IMR-90 (cell line): ENCODE data around the gene ZFR2. TPM values are rescaled to one million over a fixed set of nuclear protein-coding genes. Genes with fewer than 3 reads are reported as not detected.

Experiments
- ATAC-seq: fragments of 200-7000 bp; cut with Tn5 transposase; 2 replicates; pipeline ENCODE4 v1.9.1; 2020; ENCODE audit warnings: low read depth, mild to moderate bottlenecking, moderate library complexity
- BruUV-seq: library from RNA; stranded (reverse); fragments of 400-500 nt; replicated peaks from 2 replicates; lab custom pipeline; 2021; lab: Mats Ljungman, UMichigan
- CTCF ChIA-PET: fragments of 300-600 bp; formaldehyde crosslinking; extraction: SDS; loops from one replicate; lab custom pipeline; 2021; ENCODE audit warnings: antibody characterized with exemption; lab: Yijun Ruan, JAX
- POLR2A ChIA-PET: fragments of 300-600 bp; sonication (Branson Sonifier 250); formaldehyde crosslinking; loops from one replicate; lab custom pipeline; 2022; ENCODE audit warnings: antibody characterized with exemption; ENCODE audit not compliant: unreplicated experiment; lab: Charles Lee
- DNase-seq: peaks from one replicate; pipeline ENCODE4 v3.0.0; 2013
- H2AFZ ChIP-seq: replicated peaks from 2 replicates; pipeline ENCODE3; 2013; ENCODE audit warnings: low read length, mild to moderate bottlenecking; ENCODE audit not compliant: poor library complexity
- H2AK5ac ChIP-seq: 2 replicates; pipeline ENCODE4 v1.6.1; 2013; ENCODE audit warnings: low read depth, low read length, inconsistent platforms
- H2AK9ac ChIP-seq: replicated peaks from 2 replicates; pipeline ENCODE3; 2013; ENCODE audit warnings: mild to moderate bottlenecking, low read depth, low read length, moderate library complexity; ENCODE audit not compliant: poor library complexity
- H2BK120ac ChIP-seq: 2 replicates; pipeline ENCODE4 v1.6.1; 2013; ENCODE audit warnings: low read depth, low read length, inconsistent platforms
- H2BK15ac ChIP-seq: 3 replicates; pipeline ENCODE4 v1.6.1; 2013; ENCODE audit warnings: low read depth, low read length, inconsistent platforms
- H2BK20ac ChIP-seq: 2 replicates; pipeline ENCODE4 v1.6.1; 2013; ENCODE audit warnings: low read depth, mild to moderate bottlenecking, inconsistent platforms, low read length, moderate library complexity
- H2BK5ac ChIP-seq: 2 replicates; pipeline ENCODE4 v1.6.1; 2013; ENCODE audit warnings: mild to moderate bottlenecking, low read depth, low read length, inconsistent platforms; ENCODE audit not compliant: poor library complexity, severe bottlenecking
- H3K14ac ChIP-seq: replicated peaks from 2 replicates; pipeline ENCODE4 v1.6.1; 2013; ENCODE audit warnings: low read depth, low read length, inconsistent platforms
- H3K18ac ChIP-seq: 2 replicates; pipeline ENCODE4 v1.6.1; 2013; ENCODE audit warnings: low read depth, low read length, control low read depth
- H3K23ac ChIP-seq: 2 replicates; pipeline ENCODE4 v1.6.1; 2013; ENCODE audit warnings: low read depth, low read length, inconsistent platforms
- H3K27ac ChIP-seq: 2 replicates; pipeline ENCODE4 v1.5.1; 2013; ENCODE audit warnings: mild to moderate bottlenecking, control low read depth, low read length; ENCODE audit not compliant: insufficient read depth
- H3K27me3 ChIP-seq: 2 replicates; pipeline ENCODE4 v1.6.1; 2013; ENCODE audit warnings: low read length; ENCODE audit not compliant: control insufficient read depth, insufficient read depth
- H3K36me3 ChIP-seq: 2 replicates; pipeline ENCODE4 v1.6.1; 2013; ENCODE audit warnings: low read length, mixed read lengths; ENCODE audit not compliant: control insufficient read depth, insufficient read depth
- H3K4ac ChIP-seq: 2 replicates; pipeline ENCODE4 v1.6.1; 2013; ENCODE audit warnings: low read depth, low read length, inconsistent platforms
- H3K4me1 ChIP-seq: 2 replicates; pipeline ENCODE4 v1.6.1; 2013; ENCODE audit warnings: low read length, mixed read lengths; ENCODE audit not compliant: control insufficient read depth, insufficient read depth
- H3K4me2 ChIP-seq: 2 replicates; pipeline ENCODE4 v1.6.1; 2013; ENCODE audit warnings: low read depth, mild to moderate bottlenecking, control low read depth, low read length, moderate library complexity
- H3K4me3 ChIP-seq: 2 replicates; pipeline ENCODE4 v1.5.1; 2013; ENCODE audit warnings: low read depth, mild to moderate bottlenecking, control low read depth, low read length, moderate library complexity; ENCODE audit not compliant: insufficient read depth
- H3K56ac ChIP-seq: 2 replicates; pipeline ENCODE4 v1.6.1; 2013; ENCODE audit warnings: low read length, inconsistent platforms; ENCODE audit not compliant: insufficient read depth; ENCODE audit errors: extremely low read depth
- H3K79me1 ChIP-seq, 2 experiments: 2 replicates each; pipeline ENCODE4 v1.6.1; 2013; ENCODE audit warnings: low read length in 2 of 2, inconsistent platforms in 1 of 2, low read depth in 1 of 2
- H3K9ac ChIP-seq: 2 replicates; pipeline ENCODE4 v1.6.1; 2013; ENCODE audit warnings: low read depth, low read length, control low read depth
- H3K9me1 ChIP-seq: 2 replicates; pipeline ENCODE4 v1.6.1; 2013; ENCODE audit warnings: low read length, inconsistent platforms; ENCODE audit not compliant: insufficient read depth
- H3K9me3 ChIP-seq: 2 replicates; pipeline ENCODE4 v1.6.1; 2013; ENCODE audit warnings: low read length; ENCODE audit not compliant: control insufficient read depth, insufficient read depth
- H4K20me1 ChIP-seq: 2 replicates; pipeline ENCODE4 v1.6.1; 2013; ENCODE audit warnings: low read length, inconsistent platforms; ENCODE audit not compliant: insufficient read depth
- H4K5ac ChIP-seq: 2 replicates; pipeline ENCODE4 v1.6.1; 2013; ENCODE audit warnings: mild to moderate bottlenecking, low read depth, low read length, control low read depth
- H4K8ac ChIP-seq, 2 experiments: 2 replicates each; pipeline ENCODE4 v1.6.1; 2013; ENCODE audit warnings: low read depth in 2 of 2, low read length in 2 of 2, control low read depth in 1 of 2, inconsistent platforms in 1 of 2
- H4K91ac ChIP-seq: 2 replicates; pipeline ENCODE4 v1.6.1; 2013; ENCODE audit warnings: low read depth, low read length, inconsistent platforms; ENCODE audit not compliant: insufficient read depth
- CHD1 ChIP-seq: IDR thresholded peaks from 2 replicates; pipeline ENCODE4 v1.6.1; 2012; ENCODE audit warnings: low read depth, low read length, improper control_type of control experiment
- MAFK ChIP-seq: IDR thresholded peaks from 2 replicates; pipeline ENCODE4 v1.6.1; 2012; ENCODE audit warnings: low read depth, low read length, improper control_type of control experiment
- NFE2L2 ChIP-seq: fragments of 150-350 bp; IDR thresholded peaks from 2 replicates; pipeline ENCODE4 v1.6.1; 2016; ENCODE audit warnings: low read depth, mild to moderate bottlenecking, low read length
- POLR2A ChIP-seq: IDR thresholded peaks from 2 replicates; pipeline ENCODE4 v1.6.1; 2012; ENCODE audit warnings: mild to moderate bottlenecking, low read depth, low read length
- SMC3 ChIP-seq: fragments of 150-350 bp; IDR thresholded peaks from 2 replicates; pipeline ENCODE4 v1.6.1; 2016; ENCODE audit warnings: low read depth, mild to moderate bottlenecking, antibody characterized with exemption, low read length, moderate library complexity
- WGBS, 2 experiments: methylation state at CpG; one replicate each; pipeline versions ENCODE4 v1.1.5 to v1.1.7; 2013; ENCODE audit warnings: missing lambda C conversion rate in 2 of 2; ENCODE audit not compliant: insufficient read length in 1 of 2; ENCODE audit errors: extremely low coverage in 2 of 2; 5-methylcytosine and 5-hydroxymethylcytosine counted together
- dilution Hi-C: fragments of 300-500 bp; cut with HindIII; formaldehyde crosslinking; loops from one replicate; pipeline ENCODE4 v1.14.3; 2018; ENCODE audit warnings: low sequenced_read_pairs; ENCODE audit not compliant: unreplicated experiment
- in situ Hi-C: fragments of 300-500 bp; cut with MboI; formaldehyde crosslinking; loops from 3 replicates; pipeline ENCODE4 v1.14.3; 2019; ENCODE audit warnings: low sequenced_read_pairs, inconsistent platforms, mixed read lengths
- intact Hi-C: fragments of 100-400 bp; cut with micrococcal nuclease; formaldehyde crosslinking; loops from 2 replicates; pipeline ENCODE4 v1.10.0; 2022
- polyA plus RNA-seq, 3 experiments: library from polyadenylated mRNA; depleted of rRNA; stranded (reverse); fragments of >200 nt; gene quantifications; 2 replicates each; pipeline ENCODE4 v1.2.3, GENCODE V29; 2012; ENCODE audit warnings: low replicate concordance in 1 of 3
- total RNA-seq: library from RNA; depleted of rRNA; stranded (reverse); fragments of >200 nt; gene quantifications from 2 replicates; pipeline ENCODE4 v1.2.3, GENCODE V29; 2012

ZFR2 gene
- total and polyA plus RNA-seq, 2 of the 4 experiments (the other 2 are of a cell fraction), result 0.19 TPM; not detected in 1

DNA sequence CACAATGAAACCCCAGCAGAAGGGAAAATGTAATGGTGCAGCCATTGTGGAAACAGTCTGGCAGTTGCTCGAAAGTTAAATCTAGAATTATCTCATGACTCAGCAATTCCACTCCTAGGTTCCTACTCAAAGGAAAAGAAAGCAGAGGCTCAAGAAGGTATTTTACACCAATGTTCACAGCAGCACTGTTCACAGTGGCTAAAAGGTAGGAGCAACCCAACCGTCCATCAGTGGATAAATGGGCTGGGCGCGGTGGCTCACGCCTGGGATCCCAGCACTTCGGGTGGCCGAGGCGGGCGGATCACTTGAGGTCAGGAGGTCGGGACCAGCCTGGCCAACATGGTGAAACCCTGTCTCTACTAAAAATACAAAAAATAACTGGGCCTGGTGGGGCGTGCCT lies 25.9 kb downstream of the ZFR2 start:
- intact Hi-C loops, result no loop called here
- H3K4me1 ChIP-seq, result no peaks in the 10 kb centered on the region
- H3K4me2 ChIP-seq, result no peak overlapping the region
- H3K27me3 ChIP-seq, result peaks cover 27% of the 10 kb centered on the region
- H3K9ac ChIP-seq, result no peak overlapping the region
- dilution Hi-C loops, result no loop called here
- H3K9me3 ChIP-seq, result peaks cover 7% of the 10 kb centered on the region
- no peak overlapping the region for H3K4ac ChIP-seq
- no peak for DNase-seq
- H4K20me1 ChIP-seq, result no peaks in the 10 kb centered on the region; the same call in 1 of the 2 replicates
- no peak overlapping the region for H2BK15ac ChIP-seq
- BruUV-seq, result no TSS peak
- CTCF ChIA-PET, result no interaction called here
- H3K56ac ChIP-seq, result no peak overlapping the region
- H4K91ac ChIP-seq, result no peak overlapping the region
- no peak overlapping the region for H2BK120ac ChIP-seq
- no peak overlapping the region for H4K8ac ChIP-seq
- in situ Hi-C loops, result no loop called here
- no peak overlapping the region for H3K14ac ChIP-seq
- no peaks in the 10 kb centered on the region for H3K79me1 ChIP-seq
- no peak for ATAC-seq
- H3K4me3 ChIP-seq, result no peak overlapping the region
- POLR2A ChIA-PET, result no interaction called here
- no peaks in the 10 kb centered on the region for H3K36me3 ChIP-seq
- no peak overlapping the region for H2AK5ac ChIP-seq
- H4K5ac ChIP-seq, result no peak overlapping the region
- no peaks in the 10 kb centered on the region for H3K9me1 ChIP-seq
- no peak overlapping the region for H2AFZ ChIP-seq
- H3K27ac ChIP-seq, result no peak overlapping the region
- no peak overlapping the region for H2AK9ac ChIP-seq
- WGBS, 2 experiments, result 92% methylated on average over 4 of the region's 11 CpGs; no CpG with 5 or more reads in 1 of the 2 experiments
- H3K18ac ChIP-seq, result no peak overlapping the region
- H2BK5ac ChIP-seq, result no peak overlapping the region
- peak; percentile 95 for TF ChIP-seq MAFK
- no peak for TF ChIP-seq POLR2A
- no peak for TF ChIP-seq SMC3
- TF ChIP-seq NFE2L2, result peak; percentile 72
- TF ChIP-seq CHD1, result no peak
- H2BK20ac ChIP-seq, result no peak overlapping the region
- no peak overlapping the region for H3K23ac ChIP-seq
